Measurements from ENCODE around the gene FBXO39. TPM values are rescaled to one million over a fixed set of nuclear protein-coding genes. Genes with fewer than 3 reads are reported as not detected.

Gene FBXO39
- total RNA-seq, 1 donor from 2014 or later, result not detected

DNA sequence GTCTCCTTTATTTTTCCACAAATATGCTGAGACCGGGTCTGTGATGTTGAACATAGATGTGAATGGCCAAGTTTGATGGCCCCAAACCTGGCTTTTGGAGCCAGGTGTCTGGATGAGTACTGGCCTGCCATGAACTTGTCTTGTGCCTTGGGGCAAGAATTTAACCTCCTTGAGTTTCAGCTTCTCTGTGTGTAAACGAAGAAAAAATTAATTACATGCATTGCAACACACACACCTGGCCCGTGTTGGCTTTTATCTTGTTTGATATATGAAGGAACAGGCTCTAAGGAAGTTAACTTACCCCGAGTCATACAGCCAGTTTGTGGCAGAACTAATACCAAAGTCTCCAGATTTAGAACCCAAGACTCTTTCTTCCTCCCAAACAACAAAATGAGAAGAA lies 13.1 kb downstream of the FBXO39 start:
- TF ChIP-seq, protein P1, sequence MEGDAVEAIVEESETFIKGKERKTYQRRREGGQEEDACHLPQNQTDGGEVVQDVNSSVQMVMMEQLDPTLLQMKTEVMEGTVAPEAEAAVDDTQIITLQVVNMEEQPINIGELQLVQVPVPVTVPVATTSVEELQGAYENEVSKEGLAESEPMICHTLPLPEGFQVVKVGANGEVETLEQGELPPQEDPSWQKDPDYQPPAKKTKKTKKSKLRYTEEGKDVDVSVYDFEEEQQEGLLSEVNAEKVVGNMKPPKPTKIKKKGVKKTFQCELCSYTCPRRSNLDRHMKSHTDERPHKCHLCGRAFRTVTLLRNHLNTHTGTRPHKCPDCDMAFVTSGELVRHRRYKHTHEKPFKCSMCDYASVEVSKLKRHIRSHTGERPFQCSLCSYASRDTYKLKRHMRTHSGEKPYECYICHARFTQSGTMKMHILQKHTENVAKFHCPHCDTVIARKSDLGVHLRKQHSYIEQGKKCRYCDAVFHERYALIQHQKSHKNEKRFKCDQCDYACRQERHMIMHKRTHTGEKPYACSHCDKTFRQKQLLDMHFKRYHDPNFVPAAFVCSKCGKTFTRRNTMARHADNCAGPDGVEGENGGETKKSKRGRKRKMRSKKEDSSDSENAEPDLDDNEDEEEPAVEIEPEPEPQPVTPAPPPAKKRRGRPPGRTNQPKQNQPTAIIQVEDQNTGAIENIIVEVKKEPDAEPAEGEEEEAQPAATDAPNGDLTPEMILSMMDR (conservative IDR thresholded peaks at IDR 0.05), result no peak
- Mint-ChIP-seq H3K4me1 (ENCODE audit: unreplicated experiment) (no peaks in the 10 kb centered on the region), H3K27ac (no peak overlapping the region), H3K4me3 (no peak overlapping the region), H3K9me3 (no peaks in the 10 kb centered on the region), H3K36me3 (no peaks in the 10 kb centered on the region), H3K27me3 (peaks cover 73% of the 10 kb centered on the region)
- DNase-seq (ENCODE audit: extremely low spot score, unreplicated experiment), result no peak

DNA sequence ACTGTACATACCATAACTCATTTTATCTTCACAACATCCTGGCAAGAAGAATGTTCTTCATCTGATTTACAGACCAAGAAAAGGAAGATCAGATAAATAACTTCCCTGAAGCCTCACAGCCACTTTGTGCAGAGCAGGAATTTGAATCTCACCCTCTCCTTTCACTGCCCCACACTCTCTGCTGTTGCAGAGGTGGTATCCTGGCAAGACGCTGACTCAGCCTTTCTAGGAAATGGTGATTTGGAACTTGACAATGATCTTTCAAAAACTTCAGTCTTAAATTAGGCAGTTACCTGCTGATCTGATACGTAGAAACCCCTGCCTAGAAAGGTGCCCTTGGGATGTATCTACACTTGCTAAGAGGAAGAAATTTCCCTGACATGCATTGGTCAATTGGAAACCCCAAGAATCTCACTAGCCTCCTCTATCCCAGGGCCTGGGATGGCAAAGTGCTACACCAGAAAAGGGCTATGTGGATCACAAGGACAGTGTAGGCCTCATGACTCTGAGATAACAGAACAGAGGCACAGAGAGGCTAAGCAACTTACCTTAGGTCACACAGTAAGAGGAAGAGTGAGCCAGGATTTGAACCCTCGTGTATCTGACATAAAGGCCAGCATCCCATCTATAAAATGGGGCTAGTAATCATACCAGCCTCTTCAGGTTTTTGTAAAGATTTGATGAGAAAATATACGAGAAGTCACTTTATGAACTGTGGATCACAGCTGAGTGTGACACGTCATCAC lies 17.9 kb downstream of the FBXO39 start:
- H3K9me3 Mint-ChIP-seq, result no peaks in the 10 kb centered on the region
- H3K36me3 Mint-ChIP-seq, result no peaks in the 10 kb centered on the region
- no peak overlapping the region for H3K27ac Mint-ChIP-seq
- TF ChIP-seq, protein P1 (conservative IDR thresholded peaks at IDR 0.05), result no peak
- no peak for DNase-seq (ENCODE audit: extremely low spot score, unreplicated experiment)
- H3K4me1 Mint-ChIP-seq (ENCODE audit: unreplicated experiment), result no peaks in the 10 kb centered on the region
- peaks cover 50% of the 10 kb centered on the region for H3K27me3 Mint-ChIP-seq
- H3K4me3 Mint-ChIP-seq, result no peak overlapping the region

DNA sequence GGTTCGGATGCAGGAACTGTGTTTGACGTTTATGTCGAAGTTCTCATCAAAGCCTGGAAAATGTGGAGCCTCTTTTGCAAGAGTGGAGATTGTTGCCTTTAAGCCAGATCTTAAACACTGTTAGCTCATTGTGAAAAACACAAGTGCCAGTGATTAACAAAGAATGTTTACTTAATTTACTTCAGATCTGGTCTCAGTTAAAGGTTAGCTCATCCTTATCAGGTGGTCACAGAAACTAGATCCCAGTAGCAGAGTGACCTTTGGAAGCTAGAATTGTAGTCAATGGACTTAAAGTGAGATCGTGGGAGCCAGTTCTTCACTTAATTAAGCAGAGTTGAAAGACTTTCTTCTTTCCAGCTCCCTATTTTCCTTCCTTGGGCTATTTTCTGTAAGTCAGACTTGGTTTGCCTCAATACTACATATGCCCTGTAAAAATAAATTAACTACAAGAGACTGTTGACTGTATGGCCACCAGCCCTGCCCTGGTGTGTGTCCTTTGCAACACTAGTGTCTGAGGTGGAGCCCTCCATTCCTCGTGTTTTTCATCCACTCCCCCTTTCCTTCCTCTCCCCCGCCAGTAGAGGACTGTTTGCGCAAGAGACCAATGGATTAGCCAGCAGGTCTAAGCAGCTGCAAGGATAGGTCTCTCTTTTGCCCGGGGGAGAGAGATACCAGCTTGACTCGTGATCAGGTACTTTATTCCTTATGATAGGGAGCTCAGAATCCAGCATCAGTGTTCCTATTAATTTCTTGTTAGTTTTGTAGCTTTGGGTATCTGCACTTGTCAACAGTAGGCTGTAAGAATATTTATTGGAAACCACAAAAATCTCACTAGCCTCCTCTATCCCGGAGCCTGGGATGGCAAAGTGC lies 20.2 kb downstream of the FBXO39 start:
- no peaks in the 10 kb centered on the region for H3K36me3 Mint-ChIP-seq
- no peak for DNase-seq (ENCODE audit: extremely low spot score, unreplicated experiment)
- no peaks in the 10 kb centered on the region for H3K4me1 Mint-ChIP-seq (ENCODE audit: unreplicated experiment)
- TF ChIP-seq, protein P1 (conservative IDR thresholded peaks at IDR 0.05), result no peak
- no peaks in the 10 kb centered on the region for H3K9me3 Mint-ChIP-seq
- H3K27ac Mint-ChIP-seq, result no peak overlapping the region
- peaks cover 40% of the 10 kb centered on the region for H3K27me3 Mint-ChIP-seq
- H3K4me3 Mint-ChIP-seq, result peak overlapping the region; percentile 32

DNA sequence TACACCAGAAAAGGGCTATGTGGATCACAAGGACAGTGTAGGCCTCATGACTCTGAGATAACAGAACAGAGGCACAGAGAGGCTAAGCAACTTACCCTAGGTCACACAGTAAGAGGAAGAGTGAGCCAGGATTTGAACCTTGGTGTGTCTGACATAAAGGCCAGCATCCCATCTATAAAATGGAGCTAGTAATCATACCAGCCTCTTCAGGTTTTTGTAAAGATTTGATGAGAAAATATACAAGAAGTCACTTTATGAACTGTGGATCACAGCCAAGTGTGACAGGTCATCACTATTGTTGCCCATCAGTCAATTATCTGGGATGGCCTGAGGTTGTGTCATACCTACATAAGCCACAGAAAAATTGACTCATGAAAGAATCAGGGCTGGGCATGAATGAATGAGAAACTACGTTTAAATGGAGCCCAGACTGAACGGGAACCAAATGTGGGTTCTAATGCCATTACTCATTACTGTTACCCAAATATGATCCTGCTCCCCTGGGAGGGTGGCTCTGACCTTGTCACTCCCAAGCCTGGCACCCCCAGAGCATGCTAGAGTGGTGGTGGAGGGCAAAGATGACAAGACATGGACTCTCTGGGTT lies 21.0 kb downstream of the FBXO39 start:
- TF ChIP-seq, protein P1 (conservative IDR thresholded peaks at IDR 0.05), result no peak
- Mint-ChIP-seq H3K27me3 (peaks cover 37% of the 10 kb centered on the region), H3K4me3 (no peak overlapping the region), H3K9me3 (no peaks in the 10 kb centered on the region), H3K27ac (no peak overlapping the region), H3K36me3 (no peaks in the 10 kb centered on the region), H3K4me1 (ENCODE audit: unreplicated experiment) (no peaks in the 10 kb centered on the region)
- DNase-seq (ENCODE audit: extremely low spot score, unreplicated experiment), result no peak

DNA sequence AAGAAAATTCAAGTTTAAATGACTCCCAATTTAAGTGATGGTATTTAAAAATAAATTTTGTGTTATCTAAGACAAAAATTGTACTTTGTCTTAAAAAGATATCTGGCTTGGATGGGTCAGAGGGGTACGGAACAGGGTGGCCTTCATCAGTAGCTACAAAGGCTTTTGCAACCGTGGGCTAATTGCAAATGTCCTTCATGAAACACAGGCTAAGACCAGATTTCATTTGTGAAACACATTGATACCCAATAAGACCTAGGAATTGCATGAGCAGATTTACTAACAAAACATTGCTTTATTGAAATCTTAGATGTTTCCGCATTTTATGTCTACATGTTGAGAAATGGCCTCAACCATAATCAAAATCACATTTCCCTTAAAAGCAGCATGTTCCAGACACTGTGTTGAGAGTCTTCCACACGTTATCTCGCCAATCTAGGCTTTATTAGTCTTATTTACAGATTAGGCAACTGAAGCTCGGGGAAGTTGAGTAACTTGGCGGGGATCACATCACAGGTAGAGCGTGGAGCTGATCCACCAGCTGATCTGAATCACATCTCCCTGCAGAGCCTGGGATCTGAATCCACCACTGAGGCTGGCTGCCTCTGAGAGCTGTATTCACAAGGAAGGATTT lies 21.8 kb downstream of the FBXO39 start:
- no peaks in the 10 kb centered on the region for H3K9me3 Mint-ChIP-seq
- no peaks in the 10 kb centered on the region for H3K4me1 Mint-ChIP-seq (ENCODE audit: unreplicated experiment)
- no peak for DNase-seq (ENCODE audit: extremely low spot score, unreplicated experiment)
- no peak overlapping the region for H3K27ac Mint-ChIP-seq
- peaks cover 31% of the 10 kb centered on the region for H3K27me3 Mint-ChIP-seq
- TF ChIP-seq, protein P1 (conservative IDR thresholded peaks at IDR 0.05), result no peak
- H3K4me3 Mint-ChIP-seq, result no peak overlapping the region
- H3K36me3 Mint-ChIP-seq, result no peaks in the 10 kb centered on the region
